Fibroblast of lung (primary cell): ENCODE results near the gene CFAP46. TPM values are rescaled to one million over a fixed set of nuclear protein-coding genes. Genes with fewer than 3 reads are reported as not detected.

Experiments used
- DNase-seq, 2 donors: peaks; one replicate each; pipeline versions ENCODE4 v3.0.0 to v3.0.0-alpha.2; 2010; ENCODE audit warnings: low read depth in 2 of 2
- H2AFZ ChIP-seq: 2 replicates; pipeline ENCODE4 v1.5.1; 2012; ENCODE audit warnings: low read length, control low read depth, inconsistent platforms
- H3K27ac ChIP-seq: 2 replicates; pipeline ENCODE4 v1.5.1; 2011; ENCODE audit warnings: low read length, control low read depth; ENCODE audit not compliant: insufficient read depth
- H3K27me3 ChIP-seq: 2 replicates; pipeline ENCODE4 v1.5.1; 2011; ENCODE audit warnings: mild to moderate bottlenecking, low read length; ENCODE audit not compliant: control insufficient read depth, insufficient read depth
- H3K36me3 ChIP-seq: 2 replicates; pipeline ENCODE4 v1.5.1; 2011; ENCODE audit warnings: low read length; ENCODE audit not compliant: control insufficient read depth, insufficient read depth
- H3K4me1 ChIP-seq: 2 replicates; pipeline ENCODE4 v1.5.1; 2011; ENCODE audit warnings: low read length; ENCODE audit not compliant: control insufficient read depth, insufficient read depth; ENCODE audit errors: extremely low read depth
- H3K4me2 ChIP-seq: 2 replicates; pipeline ENCODE4 v1.5.1; 2011; ENCODE audit warnings: low read length, control low read depth; ENCODE audit not compliant: insufficient read depth; ENCODE audit errors: extremely low read depth
- H3K4me3 ChIP-seq, 4 experiments: fragments of 200-600 bp in 1 of 4; sonication (generic) in 1 of 4; replicated peaks in 1 of 4; 2 replicates each; pipeline ENCODE4 v1.5.1; 2011 to 2016; ENCODE audit warnings: low read length in 4 of 4, low read depth in 3 of 4, mild to moderate bottlenecking in 3 of 4, control low read depth in 2 of 4, inconsistent platforms in 1 of 4, mixed read lengths in 1 of 4; ENCODE audit not compliant: insufficient read depth in 1 of 4; ENCODE audit errors: control extremely low read depth in 1 of 4
- H3K79me2 ChIP-seq: 2 replicates; pipeline ENCODE4 v1.5.1; 2012; ENCODE audit warnings: mild to moderate bottlenecking, low read length, inconsistent platforms; ENCODE audit not compliant: control insufficient read depth, insufficient read depth
- H3K9ac ChIP-seq: 2 replicates; pipeline ENCODE4 v1.5.1; 2011; ENCODE audit warnings: mild to moderate bottlenecking, low read length, control low read depth; ENCODE audit not compliant: insufficient read depth
- H3K9me3 ChIP-seq: 2 replicates; pipeline ENCODE4 v1.5.1; 2012; ENCODE audit warnings: low read depth, low read length; ENCODE audit not compliant: control insufficient read depth, insufficient read depth
- H4K20me1 ChIP-seq: 2 replicates; pipeline ENCODE4 v1.5.1; 2011; ENCODE audit warnings: low read length; ENCODE audit not compliant: control insufficient read depth, insufficient read depth; ENCODE audit errors: extremely low read depth
- EZH2 ChIP-seq: IDR thresholded peaks from 2 replicates; pipeline ENCODE4 v1.5.1; 2012; ENCODE audit warnings: low read length, control low read depth, mild to moderate bottlenecking; ENCODE audit errors: missing control alignments
- polyA plus RNA-seq, 2 donors: library from polyadenylated mRNA; depleted of rRNA in 1 of 2; stranded (reverse) in 1 of 2; unstranded in 1 of 2; fragments of >200 nt; gene quantifications; 2 replicates each; pipeline ENCODE4 v1.2.1, GENCODE V29; 2011 to 2012; ENCODE audit warnings: missing spikeins in 1 of 2
- total RNA-seq: library from RNA; depleted of rRNA; stranded (reverse); fragments of >200 nt; gene quantifications from 2 replicates; pipeline ENCODE4 v1.2.1, GENCODE V29; 2014
- TF ChIP-seq, protein P1 (sequence below), 2 donors: IDR thresholded peaks in 1 of 2; conservative IDR thresholded peaks in 1 of 2; 1 replicate in 1 of 2; 2 replicates in 1 of 2; pipeline ENCODE4 v1.5.1; 2011 to 2012; ENCODE audit warnings: low read length in 2 of 2, control low read depth in 1 of 2, inconsistent platforms in 1 of 2, low read depth in 1 of 2, mild to moderate bottlenecking in 1 of 2

CFAP46 gene
- total and polyA plus RNA-seq, 2 donors (not counting 1 experiment from before 2014, with no cell fraction given): 0.25 to 0.66 TPM

DNA sequence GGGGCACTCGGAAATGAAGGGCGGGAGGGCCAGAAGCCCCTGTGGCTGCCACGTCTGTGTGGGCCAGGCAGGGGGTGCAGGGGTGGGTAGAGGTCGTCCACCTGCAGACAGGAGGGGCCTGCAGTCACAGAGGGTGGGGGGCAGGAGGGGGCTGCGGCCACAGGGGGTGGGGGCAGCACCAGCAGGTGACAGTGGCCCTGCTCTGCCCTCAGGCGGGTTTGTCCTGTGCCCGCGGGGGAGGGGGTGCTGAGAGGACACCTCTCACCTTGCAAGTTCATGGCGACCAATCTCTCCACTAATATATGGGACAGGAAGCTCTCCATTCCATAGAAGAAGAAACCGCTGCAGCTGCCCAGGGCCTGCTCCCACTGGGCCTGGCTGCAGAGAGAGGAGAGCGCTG is 129.8 kb downstream of the CFAP46 start:
- DNase-seq: no peak
- no peaks in the 10 kb centered on the region for H3K9me3 ChIP-seq
- H3K4me2 ChIP-seq: no peak overlapping the region
- no peak overlapping the region for H3K4me3 ChIP-seq
- H3K79me2 ChIP-seq: no peaks in the 10 kb centered on the region
- H3K27me3 ChIP-seq: no peaks in the 10 kb centered on the region
- H4K20me1 ChIP-seq: no peaks in the 10 kb centered on the region
- H3K27ac ChIP-seq: no peak overlapping the region
- no peak overlapping the region for H3K9ac ChIP-seq
- no peaks in the 10 kb centered on the region for H3K4me1 ChIP-seq
- H3K36me3 ChIP-seq: no peaks in the 10 kb centered on the region
- no peak for TF ChIP-seq EZH2
- TF ChIP-seq, protein P1, sequence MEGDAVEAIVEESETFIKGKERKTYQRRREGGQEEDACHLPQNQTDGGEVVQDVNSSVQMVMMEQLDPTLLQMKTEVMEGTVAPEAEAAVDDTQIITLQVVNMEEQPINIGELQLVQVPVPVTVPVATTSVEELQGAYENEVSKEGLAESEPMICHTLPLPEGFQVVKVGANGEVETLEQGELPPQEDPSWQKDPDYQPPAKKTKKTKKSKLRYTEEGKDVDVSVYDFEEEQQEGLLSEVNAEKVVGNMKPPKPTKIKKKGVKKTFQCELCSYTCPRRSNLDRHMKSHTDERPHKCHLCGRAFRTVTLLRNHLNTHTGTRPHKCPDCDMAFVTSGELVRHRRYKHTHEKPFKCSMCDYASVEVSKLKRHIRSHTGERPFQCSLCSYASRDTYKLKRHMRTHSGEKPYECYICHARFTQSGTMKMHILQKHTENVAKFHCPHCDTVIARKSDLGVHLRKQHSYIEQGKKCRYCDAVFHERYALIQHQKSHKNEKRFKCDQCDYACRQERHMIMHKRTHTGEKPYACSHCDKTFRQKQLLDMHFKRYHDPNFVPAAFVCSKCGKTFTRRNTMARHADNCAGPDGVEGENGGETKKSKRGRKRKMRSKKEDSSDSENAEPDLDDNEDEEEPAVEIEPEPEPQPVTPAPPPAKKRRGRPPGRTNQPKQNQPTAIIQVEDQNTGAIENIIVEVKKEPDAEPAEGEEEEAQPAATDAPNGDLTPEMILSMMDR (conservative IDR thresholded peaks at IDR 0.05 in 1 of 2, IDR thresholded peaks at IDR 0.05 in 1 of 2; ENCODE audit: low read depth in 1 of 2, low read length in 2 of 2): no peak
- H2AFZ ChIP-seq: no peak overlapping the region

GRCh38 chr10:132811891-132812481 is 130.4 kb downstream of the CFAP46 start:
- Histone ChIP-seq H3K4me2 (no peak overlapping the region), H3K4me1 (no peaks in the 10 kb centered on the region), H2AFZ (no peak overlapping the region), H3K36me3 (no peaks in the 10 kb centered on the region), H4K20me1 (no peaks in the 10 kb centered on the region), H3K27me3 (no peaks in the 10 kb centered on the region), H3K4me3 (no peak overlapping the region), H3K27ac (no peak overlapping the region), H3K9me3 (no peaks in the 10 kb centered on the region), H3K79me2 (no peaks in the 10 kb centered on the region), H3K9ac (no peak overlapping the region)
- no peak for TF ChIP-seq EZH2
- TF ChIP-seq, protein P1 (conservative IDR thresholded peaks at IDR 0.05 in 1 of 2, IDR thresholded peaks at IDR 0.05 in 1 of 2; ENCODE audit: low read depth in 1 of 2, low read length in 2 of 2): no peak
- DNase-seq: no peak

GRCh38 chr10:132810807-132811700 is 131.3 kb downstream of the CFAP46 start:
- Histone ChIP-seq H3K4me3 (no peak overlapping the region), H3K27ac (no peak overlapping the region), H3K36me3 (no peaks in the 10 kb centered on the region), H3K9me3 (no peaks in the 10 kb centered on the region), H3K4me1 (no peaks in the 10 kb centered on the region), H3K9ac (no peak overlapping the region), H2AFZ (no peak overlapping the region), H3K4me2 (no peak overlapping the region), H3K79me2 (no peaks in the 10 kb centered on the region), H4K20me1 (no peaks in the 10 kb centered on the region), H3K27me3 (no peaks in the 10 kb centered on the region)
- TF ChIP-seq, protein P1 (conservative IDR thresholded peaks at IDR 0.05 in 1 of 2, IDR thresholded peaks at IDR 0.05 in 1 of 2; ENCODE audit: low read depth in 1 of 2, low read length in 2 of 2): no peak
- no peak for TF ChIP-seq EZH2
- no peak for DNase-seq
